Smooth muscle cell of bladder (primary cell): ENCODE data around the gene TMEM266. TPM values are rescaled to one million over a fixed set of nuclear protein-coding genes. Genes with fewer than 3 reads are reported as not detected.

Source experiments
- total RNA-seq: library from RNA; depleted of rRNA; stranded (reverse); fragments of >200 nt; gene quantifications from 2 replicates; pipeline ENCODE4 v1.2.3, GENCODE V29; 2014

The TMEM266 gene
- total RNA-seq: under 0.01 and 0.09 TPM in 2 replicates

DNA sequence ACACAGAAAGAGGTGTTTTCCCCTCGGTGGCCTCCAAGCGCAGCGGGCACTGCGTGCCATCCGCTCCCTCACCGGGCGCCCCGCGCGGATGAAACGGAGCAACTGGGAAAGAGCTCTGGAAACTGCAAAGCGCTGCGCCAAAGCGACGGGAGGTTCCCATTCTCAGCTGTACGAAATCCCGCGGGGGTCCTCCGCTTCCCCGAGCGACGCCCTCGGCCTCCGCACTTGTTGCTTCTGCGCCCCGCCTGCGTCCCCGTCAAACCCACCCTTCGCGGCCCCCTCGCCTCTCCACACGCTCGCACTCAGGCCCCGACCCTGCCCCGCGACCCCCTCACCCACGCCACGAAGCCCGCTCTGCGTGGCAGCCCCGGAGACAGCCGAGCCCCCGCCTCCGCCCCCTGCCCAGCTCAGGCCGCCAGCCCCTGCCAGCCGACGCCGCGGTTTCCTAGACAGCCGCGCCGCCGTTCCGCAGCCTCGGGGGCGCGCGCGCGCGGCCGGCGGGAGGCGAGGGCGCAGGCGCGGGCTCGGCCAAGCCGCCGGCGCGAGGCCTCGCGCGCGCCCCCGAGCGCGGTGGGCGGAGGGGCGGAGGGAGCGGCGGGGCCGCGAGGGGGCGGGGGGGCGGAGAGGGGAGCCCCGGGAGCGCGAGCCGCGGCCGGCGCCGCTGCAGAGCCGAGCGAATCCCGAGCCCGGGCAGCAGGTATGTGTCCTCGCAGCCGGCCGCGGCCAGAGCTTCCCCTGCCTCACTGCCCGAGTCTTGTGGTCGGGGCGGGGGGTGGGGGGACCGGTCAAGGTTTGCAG, at the start of gene TMEM266:
Gene TMEM266 (plus strand): TSS at position 666 of the 798 bp plus-strand sequence. CDS start 74,279 bp downstream, outside the sequence.

GRCh38 chr15:76011627-76012551, 47.9 kb upstream of the TMEM266 start, which contains the start of gene NRG4:
TSS of gene NRG4 (minus strand) at chr15:76012424. CDS start at chr15:76011230, 1,194 bp downstream.

Other genes starting within 250 kb of the TMEM266 start
- gene UBE2Q2, start 216.5 kb upstream of the TMEM266 start, total RNA-seq: 34.4 and 46.6 TPM in 2 replicates
- gene FBXO22, start 156.1 kb upstream of the TMEM266 start, total RNA-seq: 70.5 and 77.2 TPM in 2 replicates
- not detected in 2 replicates for gene NRG4, start 47.6 kb upstream of the TMEM266 start, total RNA-seq